Fibroblast of mammary gland (primary cell): Measurements from ENCODE around the gene FBXO42.
A peak's percentile ranks its signal among the peaks of the same experiment; 100 is the strongest.
"Not testable (repeated sequence)": the region's sequence is repeated elsewhere in the genome, so short reads cannot be mapped to it uniquely, and the experiment has no call there.

Experiments
- DNase-seq: peaks from one replicate; pipeline ENCODE4 v3.0.0-alpha.2; 2010; ENCODE audit warnings: low read depth
- H3K4me3 ChIP-seq: 2 replicates; pipeline ENCODE4 v1.5.1; 2011; ENCODE audit warnings: low read depth, mild to moderate bottlenecking, low read length, moderate library complexity; ENCODE audit not compliant: control insufficient read depth
- CTCF ChIP-seq: conservative IDR thresholded peaks from 2 replicates; pipeline ENCODE4 v1.5.1; 2011; ENCODE audit warnings: low read depth, low read length, inconsistent platforms; ENCODE audit not compliant: control insufficient read depth, insufficient read depth

The FBXO42 gene

GRCh38 chr1:16215882-16216753, 136.2 kb downstream of the FBXO42 start:
- DNase-seq: peak; percentile 76
- peak overlapping the region; percentile 43 for H3K4me3 ChIP-seq
- no peak for TF ChIP-seq CTCF

GRCh38 chr1:16215240-16215639, 137.0 kb downstream of the FBXO42 start:
- not testable (repeated sequence) for H3K4me3 ChIP-seq

GRCh38 chr1:16213544-16213943, 138.7 kb downstream of the FBXO42 start:
- DNase-seq, H3K4me3 ChIP-seq: not testable (repeated sequence)

More at GRCh38 chr1:16215240-16215639, 137.0 kb downstream of the FBXO42 start:
- not testable (repeated sequence) for DNase-seq

- H3K4me3 ChIP-seq: no peak overlapping the region
- TF ChIP-seq CTCF: no peak
- DNase-seq: no peak
Measured at GRCh38 chr1:16213013-16213412, 139.3 kb downstream of the FBXO42 start.

- no peak for DNase-seq
- no peak for TF ChIP-seq CTCF
- no peak within 1 kb of the TSS for H3K4me3 ChIP-seq
Measured at GRCh38 chr1:16212251-16212961, 139.9 kb downstream of the FBXO42 start, which contains the start of gene ARHGEF19. Gene ARHGEF19, minus strand, starts transcription at chr1:16212652. Its CDS starts 3,598 bp downstream, at chr1:16209054.

GRCh38 chr1:16211824-16212223, 140.5 kb downstream of the FBXO42 start:
- no peak for TF ChIP-seq CTCF
- no peak for DNase-seq
- no peak overlapping the region for H3K4me3 ChIP-seq

GRCh38 chr1:16210581-16210980, 141.7 kb downstream of the FBXO42 start:
- no peak overlapping the region for H3K4me3 ChIP-seq
- DNase-seq: no peak

More at GRCh38 chr1:16210581-16210980, 141.7 kb downstream of the FBXO42 start:
- TF ChIP-seq CTCF: no peak
